H1 (cell line): ENCODE measurements around the gene ULBP3. TPM values are rescaled to one million over a fixed set of nuclear protein-coding genes. Genes with fewer than 3 reads are reported as not detected.
"Not testable (repeated sequence)": the region's sequence is repeated elsewhere in the genome, so short reads cannot be mapped to it uniquely, and the experiment has no call there.

ENCODE experiments used
- CTCF ChIA-PET: fragments of 300-600 bp; sonication (Branson Sonifier 250); formaldehyde crosslinking; loops from one replicate; lab custom pipeline; 2021; ENCODE audit not compliant: partially characterized antibody; lab: Charles Lee
- POLR2A ChIA-PET: fragments of 300-600 bp; sonication (Branson Sonifier 250); formaldehyde crosslinking; loops from one replicate; lab custom pipeline; 2021; ENCODE audit warnings: inconsistent platforms; ENCODE audit not compliant: partially characterized antibody; lab: Charles Lee
- DNase-seq, 2 experiments: peaks; one replicate each; pipeline versions ENCODE4 v3.0.0 to v3.0.0-alpha.2; 2010 to 2022; ENCODE audit warnings: low spot score in 2 of 2, low read depth in 1 of 2, mixed read lengths in 1 of 2
- FAIRE-seq: peaks from 2 replicates; lab custom pipeline; 2011; peaks lifted over from hg19 to GRCh38; lab: Jason Lieb, UNC
- H2AFZ ChIP-seq: 2 replicates; pipeline ENCODE4 v1.8.1; 2012; ENCODE audit warnings: low read length, inconsistent platforms
- H2AK5ac ChIP-seq: 2 replicates; pipeline ENCODE4 v1.6.1; 2013; ENCODE audit warnings: low read depth, low read length
- H2BK120ac ChIP-seq: replicated peaks from 2 replicates; pipeline ENCODE3; 2013; ENCODE audit warnings: low read depth, low read length, inconsistent platforms
- H2BK12ac ChIP-seq: 2 replicates; pipeline ENCODE4 v1.6.1; 2013; ENCODE audit warnings: low read depth, low read length
- H2BK15ac ChIP-seq: 2 replicates; pipeline ENCODE4 v1.6.1; 2013; ENCODE audit warnings: low read length
- H2BK20ac ChIP-seq: 2 replicates; pipeline ENCODE4 v1.6.1; 2013; ENCODE audit warnings: low read length
- H2BK5ac ChIP-seq: 2 replicates; pipeline ENCODE4 v1.6.1; 2013; ENCODE audit warnings: low read depth, low read length
- H3K14ac ChIP-seq: 2 replicates; pipeline ENCODE4 v1.6.1; 2013; ENCODE audit warnings: inconsistent platforms; ENCODE audit not compliant: insufficient read length
- H3K18ac ChIP-seq: 2 replicates; pipeline ENCODE4 v1.6.1; 2013; ENCODE audit warnings: low read length; ENCODE audit errors: extremely low read depth
- H3K23ac ChIP-seq: 2 replicates; pipeline ENCODE4 v1.6.1; 2013; ENCODE audit warnings: inconsistent platforms; ENCODE audit not compliant: insufficient read length
- H3K23me2 ChIP-seq: 2 replicates; pipeline ENCODE4 v1.6.1; 2013; ENCODE audit warnings: low read depth, low read length
- H3K27ac ChIP-seq: 2 replicates; pipeline ENCODE4 v1.6.1; 2011; ENCODE audit warnings: low read depth, low read length, inconsistent platforms
- H3K27me3 ChIP-seq, 4 experiments: replicated peaks in 1 of 4; 1 replicate in 1 of 4; 2 replicates in 3 of 4; pipeline versions ENCODE4 v1.6.1 to v1.8.1; 2011 to 2013; ENCODE audit warnings: low read length in 3 of 4, mild to moderate bottlenecking in 3 of 4, inconsistent platforms in 2 of 4, mixed read lengths in 2 of 4, moderate library complexity in 1 of 4; ENCODE audit not compliant: control insufficient read depth in 3 of 4, insufficient read depth in 3 of 4; ENCODE audit errors: extremely low read depth in 1 of 4
- H3K36me3 ChIP-seq, 4 experiments: 2 replicates each; pipeline versions ENCODE4 v1.6.1 to v1.8.1; 2011 to 2013; ENCODE audit warnings: mild to moderate bottlenecking in 4 of 4, low read length in 3 of 4, moderate library complexity in 2 of 4, control low read depth in 1 of 4, inconsistent platforms in 1 of 4; ENCODE audit not compliant: insufficient read depth in 4 of 4, control insufficient read depth in 2 of 4
- H3K4ac ChIP-seq: replicated peaks from 2 replicates; pipeline ENCODE3; 2013; ENCODE audit warnings: low read length, low read depth, mixed read lengths, inconsistent platforms; ENCODE audit not compliant: insufficient read length
- H3K4me1 ChIP-seq, 4 experiments: replicated peaks in 1 of 4; 1 replicate in 1 of 4; 2 replicates in 3 of 4; pipeline versions ENCODE4 v1.6.1 to v1.8.1; 2011 to 2013; ENCODE audit warnings: low read length in 3 of 4, inconsistent platforms in 2 of 4, mixed read lengths in 1 of 4; ENCODE audit not compliant: insufficient read depth in 4 of 4, control insufficient read depth in 3 of 4
- H3K4me2 ChIP-seq, 2 experiments: 2 replicates each; pipeline versions ENCODE4 v1.6.1 to v1.8.1; 2011 to 2013; ENCODE audit warnings: low read depth in 2 of 2, low read length in 2 of 2, control low read depth in 1 of 2, inconsistent platforms in 1 of 2, mild to moderate bottlenecking in 1 of 2; ENCODE audit not compliant: insufficient read depth in 1 of 2
- H3K4me3 ChIP-seq, 4 experiments: fragments of 200-600, 300-600 bp in 1 of 4; sonication (generic), shearing (Covaris generic), sonication (Bioruptor Twin) in 1 of 4; 2 replicates each; pipeline versions ENCODE4 v1.5.1 to v1.8.1; 2011 to 2016; ENCODE audit warnings: low read length in 4 of 4, low read depth in 3 of 4, control low read depth in 2 of 4, inconsistent platforms in 2 of 4, mild to moderate bottlenecking in 2 of 4, mixed read lengths in 1 of 4, moderate library complexity in 1 of 4; ENCODE audit not compliant: insufficient read depth in 2 of 4; ENCODE audit errors: extremely low read depth in 1 of 4
- H3K56ac ChIP-seq: replicated peaks from 2 replicates; pipeline ENCODE3; 2013; ENCODE audit warnings: low read depth, mild to moderate bottlenecking, mixed read lengths, low read length, inconsistent platforms; ENCODE audit not compliant: insufficient read length
- H3K79me1 ChIP-seq: 2 replicates; pipeline ENCODE4 v1.6.1; 2013; ENCODE audit warnings: low read depth, low read length, control low read depth
- H3K79me2 ChIP-seq, 2 experiments: 2 replicates each; pipeline versions ENCODE4 v1.6.1 to v1.8.1; 2012 to 2013; ENCODE audit warnings: low read length in 2 of 2, mild to moderate bottlenecking in 2 of 2, inconsistent platforms in 1 of 2; ENCODE audit not compliant: insufficient read depth in 2 of 2, control insufficient read depth in 1 of 2
- H3K9ac ChIP-seq, 4 experiments: replicated peaks in 1 of 4; 1 replicate in 1 of 4; 2 replicates in 3 of 4; pipeline versions ENCODE4 v1.6.1 to v1.8.1; 2011 to 2013; ENCODE audit warnings: low read depth in 3 of 4, low read length in 3 of 4, control low read depth in 2 of 4, mild to moderate bottlenecking in 2 of 4, moderate library complexity in 2 of 4, inconsistent platforms in 1 of 4; ENCODE audit errors: extremely low read depth in 1 of 4
- H3K9me3 ChIP-seq, 2 experiments: 2 replicates each; pipeline versions ENCODE4 v1.6.1 to v1.8.1; 2012 to 2013; ENCODE audit warnings: mild to moderate bottlenecking in 2 of 2, moderate library complexity in 2 of 2, control low read depth in 1 of 2, inconsistent platforms in 1 of 2, low read depth in 1 of 2, low read length in 1 of 2, mixed read lengths in 1 of 2; ENCODE audit not compliant: insufficient read depth in 2 of 2
- H4K20me1 ChIP-seq, 2 experiments: replicated peaks in 1 of 2; 2 replicates each; pipeline versions ENCODE3 to v1.8.1; 2011 to 2013; ENCODE audit warnings: inconsistent platforms in 2 of 2, low read length in 2 of 2, mild to moderate bottlenecking in 1 of 2; ENCODE audit not compliant: insufficient read depth in 2 of 2, control insufficient read depth in 1 of 2
- H4K5ac ChIP-seq: 2 replicates; pipeline ENCODE4 v1.6.1; 2013; ENCODE audit warnings: low read length, low read depth, mixed read lengths, inconsistent platforms; ENCODE audit not compliant: insufficient read length
- H4K8ac ChIP-seq: 2 replicates; pipeline ENCODE4 v1.8.0; 2013; ENCODE audit warnings: mild to moderate bottlenecking, moderate library complexity, low read length, inconsistent platforms; ENCODE audit not compliant: insufficient read depth; ENCODE audit errors: extremely low read depth
- H4K91ac ChIP-seq: replicated peaks from 2 replicates; pipeline ENCODE3; 2013; ENCODE audit warnings: low read length, mixed read lengths, inconsistent platforms; ENCODE audit not compliant: insufficient read length
- EZH2 ChIP-seq: fragments of 200-600 bp; sonication (generic); IDR thresholded peaks from 2 replicates; pipeline ENCODE4 v1.7.1; 2012; ENCODE audit warnings: low read depth, mild to moderate bottlenecking, moderate library complexity, low read length, inconsistent platforms; ENCODE audit not compliant: severe bottlenecking
- RNF2 ChIP-seq: fragments of 200-900, 300-1000 bp; sonication (generic); IDR thresholded peaks from 2 replicates; pipeline ENCODE4 v1.7.1; 2016; ENCODE audit warnings: borderline replicate concordance, low read depth, mild to moderate bottlenecking, antibody characterized with exemption, low read length; ENCODE audit not compliant: poor library complexity, severe bottlenecking; ENCODE audit errors: missing control alignments
- SUZ12 ChIP-seq: fragments of 200-600 bp; sonication (generic); IDR thresholded peaks from 2 replicates; pipeline ENCODE4 v1.6.1; 2012; ENCODE audit warnings: mild to moderate bottlenecking, inconsistent platforms, low read length, moderate library complexity, mixed read lengths
- WGBS, 2 experiments: shearing (Covaris generic) in 1 of 2; methylation state at CpG; one replicate each; pipeline versions ENCODE4 v1.1.6 to v1.1.7; 2013 to 2015; ENCODE audit warnings: low lambda C conversion rate in 2 of 2, mixed read lengths in 2 of 2, inconsistent platforms in 1 of 2, low coverage in 1 of 2, missing lambda C conversion rate in 1 of 2; ENCODE audit not compliant: insufficient replicate concordance in 2 of 2, insufficient coverage in 1 of 2, insufficient read length in 1 of 2; ENCODE audit errors: extremely low coverage in 1 of 2, missing lambda C conversion rate in 1 of 2; 5-methylcytosine and 5-hydroxymethylcytosine counted together
- polyA plus RNA-seq, 7 experiments: library from polyadenylated mRNA; depleted of rRNA in 3 of 7; stranded (reverse) in 5 of 7; unstranded in 2 of 7; fragments of >200 nt in 5 of 7; fragments of 200-250 nt in 2 of 7; gene quantifications; 1 replicate in 5 of 7; 2 replicates in 1 of 7; 4 replicates in 1 of 7; pipeline versions ENCODE4 v1.2.1 to v1.2.3, GENCODE V29; 2011 to 2013; ENCODE audit warnings: missing spikeins in 2 of 7, mixed read lengths in 2 of 7
- total RNA-seq: library from RNA; stranded (reverse); fragmentation: NEBNext Ultra II Directional; extraction: Animal tissue kit (Norgen Biotek cat#: 25700); gene quantifications from 2 replicates; pipeline ENCODE4 v1.2.1, GENCODE V29; 2021

The ULBP3 gene
- total and polyA plus RNA-seq, 2 of the 8 experiments (the other 6 are each of a cell fraction or from before 2014, with no cell fraction given): 1.9 to 4.2 TPM

DNA sequence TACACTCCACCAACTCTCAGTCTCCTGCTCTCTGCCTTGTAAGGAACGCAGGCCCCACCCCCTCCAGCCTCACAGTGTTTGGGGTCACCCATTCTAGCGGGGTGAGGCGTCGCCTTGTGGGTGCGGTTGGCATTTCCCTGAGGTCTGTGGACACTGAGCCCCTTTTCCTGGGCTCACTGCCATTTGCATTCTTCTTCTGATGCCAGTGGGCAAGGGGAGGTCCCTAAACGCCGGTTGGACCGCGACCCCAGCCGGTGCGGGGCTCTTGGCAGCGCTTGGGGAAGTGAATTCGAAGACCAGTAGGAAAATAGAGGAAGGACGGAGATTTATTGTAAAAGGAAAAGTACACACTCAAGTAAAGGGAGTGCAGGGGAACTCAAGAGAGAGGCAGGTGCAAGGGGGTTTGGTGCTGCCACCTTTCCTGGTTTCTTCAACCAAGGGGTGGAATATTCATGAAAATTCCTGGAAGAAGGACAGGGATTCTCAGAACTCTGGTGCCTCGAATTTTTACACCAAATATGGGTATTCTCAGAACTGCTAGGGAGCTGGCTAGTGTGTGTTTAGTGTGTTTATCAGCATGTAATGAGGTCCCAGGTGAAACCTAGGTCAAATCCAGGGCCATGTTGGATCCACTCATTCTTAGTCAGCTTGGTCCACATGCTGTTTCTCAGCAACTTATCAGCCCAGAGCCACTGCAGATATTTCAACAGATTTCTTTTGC is 53.5 kb downstream of the ULBP3 start:
- H3K27ac ChIP-seq, H3K79me1 ChIP-seq, H3K18ac ChIP-seq, H3K9me3 ChIP-seq, H2AFZ ChIP-seq, H3K23me2 ChIP-seq, H2BK12ac ChIP-seq, H2BK120ac ChIP-seq, H2BK20ac ChIP-seq, H2BK15ac ChIP-seq, FAIRE-seq, H4K91ac ChIP-seq, H3K4me3 ChIP-seq, H3K79me2 ChIP-seq, H2AK5ac ChIP-seq, H3K4me1 ChIP-seq, H4K20me1 ChIP-seq, H4K8ac ChIP-seq, H3K56ac ChIP-seq, DNase-seq, H3K23ac ChIP-seq, H3K4ac ChIP-seq, H2BK5ac ChIP-seq, H3K36me3 ChIP-seq, H3K9ac ChIP-seq, H3K14ac ChIP-seq, H4K5ac ChIP-seq, POLR2A ChIA-PET: not testable (repeated sequence)
- Histone ChIP-seq H3K27me3 (peaks cover 36 to 68% (median 50%) of the 10 kb centered on the region in 4 experiments), H3K4me2 (peak overlapping the region; percentile 42 to 53; a peak in 2 of 4 replicates)
- CTCF ChIA-PET: interaction anchor here (2.3 kb wide), 1 partner anchor 91 kb away, joined by 15 read pairs; no protein-coding TSS in a partner anchor
- 9% methylated on average over 10 of the region's 15 CpGs; no CpG with 5 or more reads in 1 of the 2 experiments for WGBS, 2 experiments
- TF ChIP-seq RNF2 (peak; percentile 7), EZH2 (peak; percentile 43), SUZ12 (peak; percentile 62)
